ENCODE results near the gene CLSTN1.

CLSTN1 gene

GRCh38 chr1:9782897-9783296 is 40.9 kb downstream of the CLSTN1 start:
- Histone ChIP-seq H3K79me2 (peaks cover 2% of the 10 kb centered on the region), H3K4me2 (ENCODE audit: low read length) (no peak overlapping the region), H3K27ac (no peak overlapping the region), H3K27me3 (ENCODE audit: control insufficient read depth, insufficient read depth, low read length) (no peaks in the 10 kb centered on the region), H3K4me1 (no peaks in the 10 kb centered on the region), H2AFZ (no peak overlapping the region), H3K9ac (no peak overlapping the region), H3K4me3 (ENCODE audit: low read depth, low read length) (no peak overlapping the region), H3K9me3 (ENCODE audit: control insufficient read depth, low read length) (no peaks in the 10 kb centered on the region), H3K36me3 (ENCODE audit: control insufficient read depth, insufficient read depth, low read length) (no peaks in the 10 kb centered on the region)
- TF ChIP-seq CTCF (IDR thresholded peaks at IDR 0.05): no peak

GRCh38 chr1:9782116-9782751 is 41.5 kb downstream of the CLSTN1 start:
- no peak overlapping the region for H2AFZ ChIP-seq
- H3K27me3 ChIP-seq (ENCODE audit: control insufficient read depth, insufficient read depth, low read length): no peaks in the 10 kb centered on the region
- TF ChIP-seq CTCF (IDR thresholded peaks at IDR 0.05): no peak
- no peaks in the 10 kb centered on the region for H3K9me3 ChIP-seq (ENCODE audit: control insufficient read depth, low read length)
- no peak overlapping the region for H3K9ac ChIP-seq
- H3K4me1 ChIP-seq: no peaks in the 10 kb centered on the region
- no peak overlapping the region for H3K27ac ChIP-seq
- H3K4me2 ChIP-seq (ENCODE audit: low read length): no peak overlapping the region
- no peaks in the 10 kb centered on the region for H3K36me3 ChIP-seq (ENCODE audit: control insufficient read depth, insufficient read depth, low read length)
- peaks cover 4% of the 10 kb centered on the region for H3K79me2 ChIP-seq
- H3K4me3 ChIP-seq (ENCODE audit: low read depth, low read length): no peak overlapping the region

- Histone ChIP-seq H3K9ac (no peak overlapping the region), H3K79me2 (peaks cover 6% of the 10 kb centered on the region), H3K4me3 (ENCODE audit: low read depth, low read length) (no peak overlapping the region), H3K27ac (no peak overlapping the region), H3K9me3 (ENCODE audit: control insufficient read depth, low read length) (no peaks in the 10 kb centered on the region), H2AFZ (no peak overlapping the region), H3K4me2 (ENCODE audit: low read length) (no peak overlapping the region), H3K27me3 (ENCODE audit: control insufficient read depth, insufficient read depth, low read length) (no peaks in the 10 kb centered on the region), H3K36me3 (ENCODE audit: control insufficient read depth, insufficient read depth, low read length) (no peaks in the 10 kb centered on the region), H3K4me1 (no peaks in the 10 kb centered on the region)
- no peak for TF ChIP-seq CTCF (IDR thresholded peaks at IDR 0.05)
These were observed 43.1 kb downstream of the CLSTN1 start for GRCh38 chr1:9780554-9781110.

- peaks cover 8% of the 10 kb centered on the region for H3K79me2 ChIP-seq
- TF ChIP-seq CTCF (IDR thresholded peaks at IDR 0.05): no peak
- H3K9ac ChIP-seq: no peak overlapping the region
- H3K4me3 ChIP-seq (ENCODE audit: low read depth, low read length): no peak overlapping the region
- no peak overlapping the region for H3K4me2 ChIP-seq (ENCODE audit: low read length)
- no peaks in the 10 kb centered on the region for H3K9me3 ChIP-seq (ENCODE audit: control insufficient read depth, low read length)
- no peaks in the 10 kb centered on the region for H3K4me1 ChIP-seq
- H3K27ac ChIP-seq: no peak overlapping the region
- no peaks in the 10 kb centered on the region for H3K27me3 ChIP-seq (ENCODE audit: control insufficient read depth, insufficient read depth, low read length)
- H3K36me3 ChIP-seq (ENCODE audit: control insufficient read depth, insufficient read depth, low read length): no peaks in the 10 kb centered on the region
- H2AFZ ChIP-seq: no peak overlapping the region
These were observed 44.9 kb downstream of the CLSTN1 start for GRCh38 chr1:9778905-9779304.

- no peak for TF ChIP-seq CTCF (IDR thresholded peaks at IDR 0.05)
- Histone ChIP-seq H2AFZ (no peak overlapping the region), H3K4me1 (no peaks in the 10 kb centered on the region), H3K27ac (no peak overlapping the region), H3K9ac (no peak overlapping the region), H3K4me3 (ENCODE audit: low read depth, low read length) (no peak overlapping the region), H3K27me3 (ENCODE audit: control insufficient read depth, insufficient read depth, low read length) (no peaks in the 10 kb centered on the region), H3K36me3 (ENCODE audit: control insufficient read depth, insufficient read depth, low read length) (no peaks in the 10 kb centered on the region), H3K4me2 (ENCODE audit: low read length) (no peak overlapping the region), H3K79me2 (peaks cover 8% of the 10 kb centered on the region), H3K9me3 (ENCODE audit: control insufficient read depth, low read length) (no peaks in the 10 kb centered on the region)
These were observed 47.1 kb downstream of the CLSTN1 start for GRCh38 chr1:9776685-9777084.

Measured in parathyroid adenoma (tissue), 2 donors.